DOHH2 (cell line): ENCODE data around the gene G6PC3.

ENCODE experiments used
- EZH2phosphoT487 ChIP-seq: fragments of 200-600 bp; sonication (generic); IDR thresholded peaks from 2 replicates; pipeline ENCODE4 v1.6.1; 2017; ENCODE audit warnings: borderline replicate concordance, mild to moderate bottlenecking, antibody characterized with exemption, low read length, moderate library complexity, mixed read lengths
- TF ChIP-seq, protein P1 (sequence below): fragments of 200-600 bp; sonication (generic); IDR thresholded peaks from one replicate; pipeline ENCODE4 v1.5.1; 2014; ENCODE audit warnings: antibody characterized with exemption, mild to moderate bottlenecking, low read depth, low read length; ENCODE audit not compliant: poor library complexity, severe bottlenecking

GRCh38 chr17:44024271-44024663 lies 46.3 kb upstream of the G6PC3 start:
- TF ChIP-seq, protein P1, sequence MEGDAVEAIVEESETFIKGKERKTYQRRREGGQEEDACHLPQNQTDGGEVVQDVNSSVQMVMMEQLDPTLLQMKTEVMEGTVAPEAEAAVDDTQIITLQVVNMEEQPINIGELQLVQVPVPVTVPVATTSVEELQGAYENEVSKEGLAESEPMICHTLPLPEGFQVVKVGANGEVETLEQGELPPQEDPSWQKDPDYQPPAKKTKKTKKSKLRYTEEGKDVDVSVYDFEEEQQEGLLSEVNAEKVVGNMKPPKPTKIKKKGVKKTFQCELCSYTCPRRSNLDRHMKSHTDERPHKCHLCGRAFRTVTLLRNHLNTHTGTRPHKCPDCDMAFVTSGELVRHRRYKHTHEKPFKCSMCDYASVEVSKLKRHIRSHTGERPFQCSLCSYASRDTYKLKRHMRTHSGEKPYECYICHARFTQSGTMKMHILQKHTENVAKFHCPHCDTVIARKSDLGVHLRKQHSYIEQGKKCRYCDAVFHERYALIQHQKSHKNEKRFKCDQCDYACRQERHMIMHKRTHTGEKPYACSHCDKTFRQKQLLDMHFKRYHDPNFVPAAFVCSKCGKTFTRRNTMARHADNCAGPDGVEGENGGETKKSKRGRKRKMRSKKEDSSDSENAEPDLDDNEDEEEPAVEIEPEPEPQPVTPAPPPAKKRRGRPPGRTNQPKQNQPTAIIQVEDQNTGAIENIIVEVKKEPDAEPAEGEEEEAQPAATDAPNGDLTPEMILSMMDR: no peak
- no peak for TF ChIP-seq EZH2phosphoT487
